Esophagus squamous epithelium (tissue), 5 donors: Measurements from ENCODE around the gene CPLX1. TPM values are rescaled to one million over a fixed set of nuclear protein-coding genes. Genes with fewer than 3 reads are reported as not detected.

Experiments
- DNase-seq: peaks from one replicate; lab custom pipeline; 2025; lab: John Stamatoyannopoulos, UW
- H3K27ac ChIP-seq, 4 donors: fragments of 200-600 bp; sonication (generic); one replicate each; pipeline ENCODE4 v1.5.1; 2016 to 2019; ENCODE audit warnings: mild to moderate bottlenecking in 1 of 4
- H3K27me3 ChIP-seq, 4 donors: fragments of 200-600 bp; sonication (generic); 1 replicate in 3 of 4; 2 replicates in 1 of 4; pipeline versions ENCODE4 v1.5.1 to v1.6.0; 2017 to 2021; ENCODE audit warnings: antibody characterized with exemption in 1 of 4
- H3K36me3 ChIP-seq, 3 donors: fragments of 200-600 bp; sonication (generic); one replicate each; pipeline ENCODE4 v1.5.1; 2016 to 2019
- H3K4me1 ChIP-seq, 3 donors: fragments of 200-600 bp; sonication (generic); one replicate each; pipeline ENCODE4 v1.5.1; 2017 to 2019
- H3K4me3 ChIP-seq, 4 donors: fragments of 200-600 bp; sonication (generic); 1 replicate in 3 of 4; 2 replicates in 1 of 4; pipeline ENCODE4 v1.5.1; 2016 to 2019; ENCODE audit warnings: mild to moderate bottlenecking in 2 of 4, moderate library complexity in 1 of 4
- H3K9me3 ChIP-seq, 3 donors: fragments of 200-600 bp; sonication (generic); one replicate each; pipeline ENCODE4 v1.5.1; 2016 to 2019
- CTCF ChIP-seq, 6 experiments: fragments of 450-650 bp in 4 of 6; fragments of 200-600 bp in 2 of 6; sonication (generic) in 2 of 6; IDR thresholded peaks; one replicate each; pipeline ENCODE4 v1.5.1; 2016 to 2019; ENCODE audit warnings: antibody characterized with exemption in 6 of 6, mild to moderate bottlenecking in 4 of 6, moderate library complexity in 4 of 6
- POLR2A ChIP-seq, 4 donors: fragments of 450-650 bp; IDR thresholded peaks; one replicate each; pipeline ENCODE4 v1.6.1; 2017; ENCODE audit warnings: antibody characterized with exemption in 4 of 4, mild to moderate bottlenecking in 4 of 4, moderate library complexity in 3 of 4
- WGBS, 2 donors: methylation state at CpG; one replicate each; pipeline ENCODE4 v1.1.5; 2018; 5-methylcytosine and 5-hydroxymethylcytosine counted together
- intact Hi-C: fragments of 100-400 bp; cut with DNase I; formaldehyde crosslinking; loops from one replicate; pipeline ENCODE4 v1.15.0; 2022
- total RNA-seq, 4 donors: library from RNA; depleted of rRNA; stranded (reverse); fragments of >200 nt; gene quantifications; one replicate each; pipeline ENCODE4 v1.1.0, GENCODE V29; 2016
- donor health status: DM: yes; HTN: yes; CAD: no.

Gene CPLX1
- total RNA-seq, 4 donors from 2014 or later = 0.44 to 0.57 TPM; not detected in 2

GRCh38 chr4:824461-825062, 1.4 kb downstream of the CPLX1 start:
- peaks cover 4 to 25% (median 19%) of the 10 kb centered on the region in 3 donors for H3K4me1 ChIP-seq
- DNase-seq = no peak
- no peak overlapping the region for H3K27ac ChIP-seq
- H3K9me3 ChIP-seq = peaks cover 0 to 3% (median 0%) of the 10 kb centered on the region in 3 donors
- H3K4me3 ChIP-seq = no peak overlapping the region
- TF ChIP-seq CTCF (IDR thresholded peaks at IDR 0.05) (no peak), POLR2A (IDR thresholded peaks at IDR 0.05) (no peak)
- WGBS, 2 donors = 36% methylated on average over 5 of the region's 23 CpGs; no CpG with 5 or more reads in 1 of the 2 donors
- no peaks in the 10 kb centered on the region for H3K36me3 ChIP-seq
- peaks cover 17 to 98% (median 29%) of the 10 kb centered on the region in 4 donors for H3K27me3 ChIP-seq
- intact Hi-C loops = no loop called here

GRCh38 chr4:823761-824460, 2.0 kb downstream of the CPLX1 start:
- no peak for DNase-seq
- intact Hi-C loops = no loop called here
- WGBS, 2 donors = 48 to 50% methylated on average over 4 to 10 of the region's 24 CpGs
- H3K27me3 ChIP-seq = peaks cover 17 to 98% (median 29%) of the 10 kb centered on the region in 4 donors
- no peaks in the 10 kb centered on the region for H3K36me3 ChIP-seq
- peaks cover 0 to 4% (median 0%) of the 10 kb centered on the region in 3 donors for H3K9me3 ChIP-seq
- no peak overlapping the region for H3K27ac ChIP-seq
- H3K4me1 ChIP-seq = peaks cover 4 to 25% (median 19%) of the 10 kb centered on the region in 3 donors
- no peak for TF ChIP-seq CTCF (IDR thresholded peaks at IDR 0.05)
- no peak for TF ChIP-seq POLR2A (IDR thresholded peaks at IDR 0.05)
- H3K4me3 ChIP-seq = no peak overlapping the region

- peaks cover 17 to 98% (median 29%) of the 10 kb centered on the region in 4 donors for H3K27me3 ChIP-seq
- no peak for TF ChIP-seq POLR2A (IDR thresholded peaks at IDR 0.05)
- no peak for TF ChIP-seq CTCF (IDR thresholded peaks at IDR 0.05)
- 58 to 70% methylated on average over 6 to 9 of the region's 21 CpGs for WGBS, 2 donors
- intact Hi-C loops = no loop called here
- H3K9me3 ChIP-seq = peaks cover 0 to 4% (median 0%) of the 10 kb centered on the region in 3 donors
- DNase-seq = no peak
- peaks cover 4 to 25% (median 19%) of the 10 kb centered on the region in 3 donors for H3K4me1 ChIP-seq
- no peak overlapping the region for H3K27ac ChIP-seq
- H3K36me3 ChIP-seq = no peaks in the 10 kb centered on the region
- no peak overlapping the region for H3K4me3 ChIP-seq
Measured at GRCh38 chr4:823176-823760, 2.7 kb downstream of the CPLX1 start.

GRCh38 chr4:822361-823175, 3.4 kb downstream of the CPLX1 start:
- Histone ChIP-seq H3K4me1 (peaks cover 4 to 25% (median 19%) of the 10 kb centered on the region in 3 donors), H3K27me3 (peaks cover 17 to 98% (median 28%) of the 10 kb centered on the region in 4 donors), H3K4me3 (no peak overlapping the region), H3K27ac (no peak overlapping the region), H3K9me3 (peaks cover 0 to 4% (median 0%) of the 10 kb centered on the region in 3 donors), H3K36me3 (no peaks in the 10 kb centered on the region)
- no peak for TF ChIP-seq CTCF (IDR thresholded peaks at IDR 0.05)
- TF ChIP-seq POLR2A (IDR thresholded peaks at IDR 0.05) = no peak
- intact Hi-C loops = no loop called here
- DNase-seq = no peak
- WGBS, 2 donors = 41 to 45% methylated on average over 12 to 17 of the region's 24 CpGs
